ENCODE data around the gene CIT. TPM values are rescaled to one million over a fixed set of nuclear protein-coding genes. Genes with fewer than 3 reads are reported as not detected.

CIT gene
- total and polyA plus RNA-seq, 4 donors: 0.31 to 24.7 (median 1.8) TPM

DNA sequence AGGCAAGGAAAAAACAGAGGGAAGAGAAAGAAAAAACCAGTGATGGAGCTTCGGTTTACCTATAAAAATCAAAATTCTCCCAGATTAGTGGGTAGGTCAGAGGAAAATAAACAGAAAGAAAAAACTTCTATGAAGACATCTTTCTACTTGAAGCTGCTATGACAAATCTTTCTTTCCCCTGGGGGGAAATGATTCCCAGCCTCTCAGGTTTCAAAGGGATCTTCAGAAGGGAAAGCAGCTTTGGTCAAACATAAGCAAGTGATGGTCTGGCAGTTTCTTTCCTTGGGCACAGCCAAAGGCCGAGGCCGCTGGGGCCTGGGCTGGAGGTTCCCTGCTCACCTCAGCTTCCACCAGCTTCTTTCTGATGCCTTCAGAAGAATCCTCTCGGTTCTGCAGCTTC is 104.7 kb downstream of the CIT start:
- no peaks in the 10 kb centered on the region for H3K27me3 ChIP-seq (ENCODE audit: control insufficient read depth in 4 of 4, insufficient read depth in 4 of 4, low read length in 3 of 4)
- H3K9me3 ChIP-seq (ENCODE audit: control insufficient read depth in 4 of 4, low read length in 3 of 4): no peaks in the 10 kb centered on the region
- DNase-seq (ENCODE audit: low spot score): no peak
- 96% methylated on average over 4 of the region's 4 CpGs for WGBS
- no peaks in the 10 kb centered on the region for H3K4me1 ChIP-seq (ENCODE audit: control insufficient read depth in 4 of 4, insufficient read depth in 4 of 4, low read length in 3 of 4)
- TF ChIP-seq FOXA1 (IDR thresholded peaks at IDR 0.05): no peak
- no peak for TF ChIP-seq HNF4G (IDR thresholded peaks at IDR 0.05)
- TF ChIP-seq FOXA2 (IDR thresholded peaks at IDR 0.05): no peak
- no peak for TF ChIP-seq CTCF (IDR thresholded peaks at IDR 0.05; ENCODE audit: low read depth, low read length, missing input control)
- TF ChIP-seq MAX (IDR thresholded peaks at IDR 0.05): no peak
- TF ChIP-seq GABPA (IDR thresholded peaks at IDR 0.05 in 1 of 2, conservative IDR thresholded peaks at IDR 0.05 in 1 of 2): no peak
- no peak for TF ChIP-seq RXRA (IDR thresholded peaks at IDR 0.05)
- no peak for TF ChIP-seq RAD21 (IDR thresholded peaks at IDR 0.05)
- TF ChIP-seq NR2F2 (IDR thresholded peaks at IDR 0.05): no peak
- no peak for TF ChIP-seq HNF4A (conservative IDR thresholded peaks at IDR 0.05)
- TF ChIP-seq TAF1 (conservative IDR thresholded peaks at IDR 0.05): no peak
- TF ChIP-seq, protein P1, sequence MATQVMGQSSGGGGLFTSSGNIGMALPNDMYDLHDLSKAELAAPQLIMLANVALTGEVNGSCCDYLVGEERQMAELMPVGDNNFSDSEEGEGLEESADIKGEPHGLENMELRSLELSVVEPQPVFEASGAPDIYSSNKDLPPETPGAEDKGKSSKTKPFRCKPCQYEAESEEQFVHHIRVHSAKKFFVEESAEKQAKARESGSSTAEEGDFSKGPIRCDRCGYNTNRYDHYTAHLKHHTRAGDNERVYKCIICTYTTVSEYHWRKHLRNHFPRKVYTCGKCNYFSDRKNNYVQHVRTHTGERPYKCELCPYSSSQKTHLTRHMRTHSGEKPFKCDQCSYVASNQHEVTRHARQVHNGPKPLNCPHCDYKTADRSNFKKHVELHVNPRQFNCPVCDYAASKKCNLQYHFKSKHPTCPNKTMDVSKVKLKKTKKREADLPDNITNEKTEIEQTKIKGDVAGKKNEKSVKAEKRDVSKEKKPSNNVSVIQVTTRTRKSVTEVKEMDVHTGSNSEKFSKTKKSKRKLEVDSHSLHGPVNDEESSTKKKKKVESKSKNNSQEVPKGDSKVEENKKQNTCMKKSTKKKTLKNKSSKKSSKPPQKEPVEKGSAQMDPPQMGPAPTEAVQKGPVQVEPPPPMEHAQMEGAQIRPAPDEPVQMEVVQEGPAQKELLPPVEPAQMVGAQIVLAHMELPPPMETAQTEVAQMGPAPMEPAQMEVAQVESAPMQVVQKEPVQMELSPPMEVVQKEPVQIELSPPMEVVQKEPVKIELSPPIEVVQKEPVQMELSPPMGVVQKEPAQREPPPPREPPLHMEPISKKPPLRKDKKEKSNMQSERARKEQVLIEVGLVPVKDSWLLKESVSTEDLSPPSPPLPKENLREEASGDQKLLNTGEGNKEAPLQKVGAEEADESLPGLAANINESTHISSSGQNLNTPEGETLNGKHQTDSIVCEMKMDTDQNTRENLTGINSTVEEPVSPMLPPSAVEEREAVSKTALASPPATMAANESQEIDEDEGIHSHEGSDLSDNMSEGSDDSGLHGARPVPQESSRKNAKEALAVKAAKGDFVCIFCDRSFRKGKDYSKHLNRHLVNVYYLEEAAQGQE (IDR thresholded peaks at IDR 0.05): no peak
- TF ChIP-seq, protein P2, sequence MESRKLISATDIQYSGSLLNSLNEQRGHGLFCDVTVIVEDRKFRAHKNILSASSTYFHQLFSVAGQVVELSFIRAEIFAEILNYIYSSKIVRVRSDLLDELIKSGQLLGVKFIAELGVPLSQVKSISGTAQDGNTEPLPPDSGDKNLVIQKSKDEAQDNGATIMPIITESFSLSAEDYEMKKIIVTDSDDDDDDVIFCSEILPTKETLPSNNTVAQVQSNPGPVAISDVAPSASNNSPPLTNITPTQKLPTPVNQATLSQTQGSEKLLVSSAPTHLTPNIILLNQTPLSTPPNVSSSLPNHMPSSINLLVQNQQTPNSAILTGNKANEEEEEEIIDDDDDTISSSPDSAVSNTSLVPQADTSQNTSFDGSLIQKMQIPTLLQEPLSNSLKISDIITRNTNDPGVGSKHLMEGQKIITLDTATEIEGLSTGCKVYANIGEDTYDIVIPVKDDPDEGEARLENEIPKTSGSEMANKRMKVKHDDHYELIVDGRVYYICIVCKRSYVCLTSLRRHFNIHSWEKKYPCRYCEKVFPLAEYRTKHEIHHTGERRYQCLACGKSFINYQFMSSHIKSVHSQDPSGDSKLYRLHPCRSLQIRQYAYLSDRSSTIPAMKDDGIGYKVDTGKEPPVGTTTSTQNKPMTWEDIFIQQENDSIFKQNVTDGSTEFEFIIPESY (IDR thresholded peaks at IDR 0.05): no peak
- no peak for TF ChIP-seq ATF3 (IDR thresholded peaks at IDR 0.05)
- no peak for TF ChIP-seq YY1 (IDR thresholded peaks at IDR 0.05)
- no peak for TF ChIP-seq JUND (IDR thresholded peaks at IDR 0.05)
- no peak for TF ChIP-seq EGR1 (IDR thresholded peaks at IDR 0.05; ENCODE audit: low read depth in 2 of 2)
- TF ChIP-seq SP1 (IDR thresholded peaks at IDR 0.05): no peak
- H3K9ac ChIP-seq (ENCODE audit: low read depth in 1 of 2, low read length in 2 of 2): no peak overlapping the region
- no peaks in the 10 kb centered on the region for H3K36me3 ChIP-seq (ENCODE audit: control insufficient read depth in 4 of 4, insufficient read depth in 3 of 4, low read depth in 1 of 4, low read length in 3 of 4)
- no peak overlapping the region for H3K4me3 ChIP-seq (ENCODE audit: low read depth in 1 of 3, low read length in 3 of 3)
- no peak overlapping the region for H3K27ac ChIP-seq (ENCODE audit: low read depth in 1 of 2, low read length in 2 of 2)
